ENCODE measurements around the gene RAD51AP2.

RAD51AP2 gene

DNA sequence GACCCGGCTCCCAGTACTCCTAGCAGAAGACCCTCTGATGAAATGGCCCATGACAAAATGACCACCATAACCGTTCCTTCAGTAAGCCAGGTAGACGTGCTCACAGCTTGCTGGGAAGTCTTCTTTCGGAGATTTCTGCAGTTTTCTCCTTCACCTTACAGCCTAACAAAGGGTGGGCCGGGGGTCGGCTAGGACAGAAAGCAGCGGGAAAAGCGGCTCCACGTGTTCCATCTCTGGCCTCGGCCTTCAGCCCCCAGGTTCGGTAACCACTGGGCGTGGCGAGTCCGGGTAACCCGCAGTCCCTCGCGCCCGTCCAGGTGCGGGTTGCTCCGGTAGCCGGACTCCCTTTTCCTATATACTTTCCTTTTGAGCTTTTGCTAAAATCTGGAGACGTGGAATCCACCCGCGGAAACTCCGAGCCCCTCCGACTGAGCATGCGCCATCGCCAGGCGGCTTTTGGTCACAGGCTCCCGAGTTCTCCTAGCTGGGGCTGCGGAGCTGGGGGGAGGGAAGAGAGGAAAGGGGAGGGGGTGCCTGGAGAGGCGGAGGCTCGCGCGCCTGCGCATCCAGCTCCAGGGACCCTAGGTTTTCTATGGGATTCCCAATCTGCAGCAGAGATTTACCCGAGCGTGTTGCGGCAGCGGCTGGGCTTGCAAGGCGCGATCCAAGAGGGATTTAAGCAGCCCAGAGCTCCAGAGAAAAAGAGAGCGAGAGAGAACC, 22.0 kb upstream of the RAD51AP2 start, which contains the start of gene VSNL1:
TSS of gene VSNL1 (plus strand) at position 604 of the 720 bp plus-strand sequence. CDS start 51,379 bp downstream, outside the sequence.
- H4K12ac ChIP-seq (ENCODE audit: low read depth, low read length) = peak within 1 kb of the TSS; percentile 94
- H3K4me2 ChIP-seq (ENCODE audit: low read length) = peak within 1 kb of the TSS; percentile 99
- no CpG with 5 or more reads among the region's 43 CpGs for WGBS (ENCODE audit: extremely low coverage, insufficient coverage, insufficient read length)

GRCh38 chr2:17539611-17540092, 21.4 kb upstream of the RAD51AP2 start:
- Histone ChIP-seq H2BK12ac (ENCODE audit: low read length) (peak overlapping the region; percentile 4), H3K79me1 (ENCODE audit: low read length) (no peaks in the 10 kb centered on the region), H2BK5ac (ENCODE audit: low read depth, low read length, poor library complexity) (no peak overlapping the region), H4K12ac (ENCODE audit: low read depth, low read length) (peak overlapping the region; percentile 94), H4K91ac (ENCODE audit: low read depth, low read length) (peak overlapping the region; percentile 8), H3K27me3 (ENCODE audit: insufficient read depth, low read length) (no peaks in the 10 kb centered on the region), H3K14ac (ENCODE audit: low read length) (peak overlapping the region; percentile 32), H3K9ac (ENCODE audit: low read length) (peak overlapping the region; percentile 0), H3K4me2 (ENCODE audit: low read length) (peak overlapping the region; percentile 99), H3K4me1 (ENCODE audit: control insufficient read depth in 1 of 2, insufficient read depth in 2 of 2, low read length in 2 of 2) (peaks cover 4 to 11% of the 10 kb centered on the region in 2 experiments), H3K18ac (ENCODE audit: low read length) (peak overlapping the region; percentile 1), H2AK5ac (ENCODE audit: low read length) (no peak overlapping the region), H3K36me3 (ENCODE audit: control insufficient read depth in 1 of 2, insufficient read depth in 2 of 2, low read length in 2 of 2) (no peaks in the 10 kb centered on the region), H3K79me2 (ENCODE audit: control insufficient read depth, insufficient read depth, low read length, poor library complexity) (peaks cover 2% of the 10 kb centered on the region), H3K23ac (ENCODE audit: low read length) (no peak overlapping the region), H2AFZ (ENCODE audit: insufficient read depth, low read length, poor library complexity) (peak overlapping the region; percentile 42), H4K8ac (ENCODE audit: low read depth, low read length) (peak overlapping the region; percentile 90), H2BK120ac (ENCODE audit: insufficient read depth, low read length, poor library complexity) (peak overlapping the region; percentile 30), H3K4me3 (ENCODE audit: low read depth, low read length) (peak overlapping the region; percentile 70), H3K27ac (ENCODE audit: low read depth, low read length) (peak overlapping the region; percentile 46), H3K9me3 (ENCODE audit: insufficient read depth, low read depth, low read length) (no peaks in the 10 kb centered on the region), H3K4ac (ENCODE audit: low read depth, low read length) (no peak overlapping the region)
- peak; percentile 33 to 61 for DNase-seq
- no CpG with 5 or more reads among the region's 13 CpGs for WGBS (ENCODE audit: extremely low coverage, insufficient coverage, insufficient read length)

More for the DNA sequence above, 22.0 kb upstream of the RAD51AP2 start, which contains the start of gene VSNL1:
- Histone ChIP-seq H4K91ac (ENCODE audit: low read depth, low read length) (peak within 1 kb of the TSS; percentile 8), H3K18ac (ENCODE audit: low read length) (peak within 1 kb of the TSS; percentile 1), H3K4me1 (ENCODE audit: control insufficient read depth in 1 of 2, insufficient read depth in 2 of 2, low read length in 2 of 2) (peaks cover 4 to 11% of the 10 kb centered on the region in 2 experiments), H3K4me3 (ENCODE audit: low read depth, low read length) (peak within 1 kb of the TSS; percentile 70), H3K27me3 (ENCODE audit: insufficient read depth, low read length) (no peaks in the 10 kb centered on the region), H3K79me2 (ENCODE audit: control insufficient read depth, insufficient read depth, low read length, poor library complexity) (peaks cover 2% of the 10 kb centered on the region), H2BK120ac (ENCODE audit: insufficient read depth, low read length, poor library complexity) (peak within 1 kb of the TSS; percentile 30), H2BK5ac (ENCODE audit: low read depth, low read length, poor library complexity) (peak within 1 kb of the TSS; percentile 61), H3K4ac (ENCODE audit: low read depth, low read length) (no peak within 1 kb of the TSS), H3K23ac (ENCODE audit: low read length) (no peak within 1 kb of the TSS), H3K9ac (ENCODE audit: low read length) (peak within 1 kb of the TSS; percentile 0), H2AFZ (ENCODE audit: insufficient read depth, low read length, poor library complexity) (peak within 1 kb of the TSS; percentile 58), H2AK5ac (ENCODE audit: low read length) (no peak within 1 kb of the TSS), H3K27ac (ENCODE audit: low read depth, low read length) (peak within 1 kb of the TSS; percentile 46), H2BK12ac (ENCODE audit: low read length) (peak within 1 kb of the TSS; percentile 4), H4K8ac (ENCODE audit: low read depth, low read length) (peak within 1 kb of the TSS; percentile 90), H3K79me1 (ENCODE audit: low read length) (no peaks in the 10 kb centered on the region), H3K36me3 (ENCODE audit: control insufficient read depth in 1 of 2, insufficient read depth in 2 of 2, low read length in 2 of 2) (no peaks in the 10 kb centered on the region), H3K9me3 (ENCODE audit: insufficient read depth, low read depth, low read length) (no peaks in the 10 kb centered on the region), H3K14ac (ENCODE audit: low read length) (peak within 1 kb of the TSS; percentile 32)
- DNase-seq = peak; percentile 92 to 94

- Histone ChIP-seq H3K9me3 (ENCODE audit: insufficient read depth, low read depth, low read length) (no peaks in the 10 kb centered on the region), H3K36me3 (ENCODE audit: control insufficient read depth in 1 of 2, insufficient read depth in 2 of 2, low read length in 2 of 2) (no peaks in the 10 kb centered on the region), H3K9ac (ENCODE audit: low read length) (peak overlapping the region; percentile 71), H4K8ac (ENCODE audit: low read depth, low read length) (peak overlapping the region; percentile 27), H3K27me3 (ENCODE audit: insufficient read depth, low read length) (no peaks in the 10 kb centered on the region), H3K4me1 (ENCODE audit: control insufficient read depth in 1 of 2, insufficient read depth in 2 of 2, low read length in 2 of 2) (peaks cover 4 to 11% of the 10 kb centered on the region in 2 experiments), H3K79me1 (ENCODE audit: low read length) (no peaks in the 10 kb centered on the region), H3K23ac (ENCODE audit: low read length) (no peak overlapping the region), H3K79me2 (ENCODE audit: control insufficient read depth, insufficient read depth, low read length, poor library complexity) (peaks cover 2% of the 10 kb centered on the region), H2BK120ac (ENCODE audit: insufficient read depth, low read length, poor library complexity) (no peak overlapping the region), H3K27ac (ENCODE audit: low read depth, low read length) (no peak overlapping the region), H4K91ac (ENCODE audit: low read depth, low read length) (no peak overlapping the region), H3K18ac (ENCODE audit: low read length) (no peak overlapping the region), H3K4me2 (ENCODE audit: low read length) (peak overlapping the region; percentile 99), H2AK5ac (ENCODE audit: low read length) (no peak overlapping the region), H4K12ac (ENCODE audit: low read depth, low read length) (no peak overlapping the region), H2BK12ac (ENCODE audit: low read length) (no peak overlapping the region), H2AFZ (ENCODE audit: insufficient read depth, low read length, poor library complexity) (peak overlapping the region; percentile 50), H3K4me3 (ENCODE audit: low read depth, low read length) (peak overlapping the region; percentile 76), H2BK5ac (ENCODE audit: low read depth, low read length, poor library complexity) (no peak overlapping the region), H3K4ac (ENCODE audit: low read depth, low read length) (no peak overlapping the region), H3K14ac (ENCODE audit: low read length) (no peak overlapping the region)
- DNase-seq = peak; percentile 80 to 86
- no CpG with 5 or more reads among the region's 52 CpGs for WGBS (ENCODE audit: extremely low coverage, insufficient coverage, insufficient read length)
These were observed 20.8 kb upstream of the RAD51AP2 start for GRCh38 chr2:17538844-17539554.

DNA sequence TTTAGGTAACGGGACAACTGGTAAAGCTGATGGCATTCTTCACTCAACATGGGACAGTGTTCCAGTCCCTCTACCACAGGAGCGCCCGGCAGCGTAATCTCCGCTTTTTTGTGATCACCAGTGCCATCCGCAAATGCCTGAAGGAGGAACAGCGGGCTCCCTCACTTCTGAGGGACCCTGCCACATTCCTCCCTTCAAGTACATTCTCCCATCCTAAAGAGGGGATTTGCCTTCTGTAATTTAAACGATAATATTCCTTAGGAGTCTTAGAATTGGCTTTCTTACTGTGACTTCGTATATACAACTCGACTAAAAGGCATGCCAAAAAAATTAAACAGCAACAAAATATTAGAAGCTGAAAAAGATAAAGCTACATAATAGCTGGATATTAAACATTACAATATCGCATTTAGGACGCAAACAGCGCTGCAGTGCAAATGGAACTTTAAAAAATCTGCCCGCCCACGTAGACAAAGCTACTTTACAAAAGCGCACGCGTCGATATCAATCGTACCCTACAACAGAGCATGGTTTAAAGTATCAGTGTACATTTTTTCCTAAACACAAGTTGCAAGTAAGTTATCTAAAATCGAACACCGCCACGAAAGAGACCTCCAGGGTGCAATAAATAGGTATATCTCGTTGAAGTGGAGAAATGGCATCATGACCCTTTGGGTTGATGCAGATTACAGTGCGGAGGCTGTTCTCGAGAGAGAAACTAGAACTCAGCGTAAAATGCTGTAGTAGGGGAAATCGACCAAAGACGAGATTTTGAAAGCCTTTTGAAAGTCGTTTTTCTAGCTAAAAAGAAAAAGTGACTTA, 20.0 kb upstream of the RAD51AP2 start:
- no CpG with 5 or more reads among the region's 30 CpGs for WGBS (ENCODE audit: extremely low coverage, insufficient coverage, insufficient read length)
- DNase-seq = peak in 1 of 2 donors; percentile 13
- H2AK5ac ChIP-seq (ENCODE audit: low read length) = no peak overlapping the region
- H3K9me3 ChIP-seq (ENCODE audit: insufficient read depth, low read depth, low read length) = no peaks in the 10 kb centered on the region
- no peak overlapping the region for H3K14ac ChIP-seq (ENCODE audit: low read length)
- peak overlapping the region; percentile 99 for H3K4me2 ChIP-seq (ENCODE audit: low read length)
- no peaks in the 10 kb centered on the region for H3K27me3 ChIP-seq (ENCODE audit: insufficient read depth, low read length)
- no peak overlapping the region for H2BK5ac ChIP-seq (ENCODE audit: low read depth, low read length, poor library complexity)
- peak overlapping the region; percentile 76 for H3K4me3 ChIP-seq (ENCODE audit: low read depth, low read length)
- peak overlapping the region; percentile 67 for H3K9ac ChIP-seq (ENCODE audit: low read length)
- no peak overlapping the region for H3K27ac ChIP-seq (ENCODE audit: low read depth, low read length)
- H4K12ac ChIP-seq (ENCODE audit: low read depth, low read length) = no peak overlapping the region
- H3K36me3 ChIP-seq (ENCODE audit: control insufficient read depth in 1 of 2, insufficient read depth in 2 of 2, low read length in 2 of 2) = no peaks in the 10 kb centered on the region
- no peak overlapping the region for H2BK120ac ChIP-seq (ENCODE audit: insufficient read depth, low read length, poor library complexity)
- H3K79me2 ChIP-seq (ENCODE audit: control insufficient read depth, insufficient read depth, low read length, poor library complexity) = peaks cover 2% of the 10 kb centered on the region
- no peak overlapping the region for H2BK12ac ChIP-seq (ENCODE audit: low read length)
- H3K23ac ChIP-seq (ENCODE audit: low read length) = no peak overlapping the region
- H3K79me1 ChIP-seq (ENCODE audit: low read length) = no peaks in the 10 kb centered on the region
- no peak overlapping the region for H3K4ac ChIP-seq (ENCODE audit: low read depth, low read length)
- H2AFZ ChIP-seq (ENCODE audit: insufficient read depth, low read length, poor library complexity) = peak overlapping the region; percentile 39
- no peak overlapping the region for H4K8ac ChIP-seq (ENCODE audit: low read depth, low read length)
- H3K18ac ChIP-seq (ENCODE audit: low read length) = no peak overlapping the region
- no peak overlapping the region for H4K91ac ChIP-seq (ENCODE audit: low read depth, low read length)
- H3K4me1 ChIP-seq (ENCODE audit: control insufficient read depth in 1 of 2, insufficient read depth in 2 of 2, low read length in 2 of 2) = peaks cover 4 to 9% of the 10 kb centered on the region in 2 experiments

All from trophoblast cell (in vitro differentiated cells and primary cell).